Tibial nerve (tissue), 4 donors: ENCODE measurements around the gene FGB. TPM values are rescaled to one million over a fixed set of nuclear protein-coding genes. Genes with fewer than 3 reads are reported as not detected.
A peak's percentile ranks its signal among the peaks of the same experiment; 100 is the strongest.

Source experiments
- DNase-seq, 2 donors: peaks; one replicate each; pipeline ENCODE4 v3.0.0-alpha.2; 2019; ENCODE audit warnings: low spot score in 2 of 2
- H3K27ac ChIP-seq, 4 donors: fragments of 200-600 bp; sonication (generic) in 3 of 4; one replicate each; pipeline ENCODE4 v1.5.1; 2017 to 2019; ENCODE audit warnings: mild to moderate bottlenecking in 1 of 4
- H3K27me3 ChIP-seq, 2 donors: fragments of 200-600 bp; sonication (generic) in 1 of 2; one replicate each; pipeline versions ENCODE4 v1.5.1 to v1.6.0; 2017 to 2019
- H3K36me3 ChIP-seq, 3 donors: fragments of 200-600 bp; sonication (generic); one replicate each; pipeline ENCODE4 v1.5.1; 2018 to 2019
- H3K4me1 ChIP-seq, 4 donors: fragments of 200-600 bp; sonication (generic) in 3 of 4; one replicate each; pipeline ENCODE4 v1.5.1; 2017 to 2019
- H3K4me3 ChIP-seq, 4 donors: fragments of 200-600 bp; sonication (generic) in 3 of 4; one replicate each; pipeline ENCODE4 v1.5.1; 2017 to 2019; ENCODE audit warnings: mild to moderate bottlenecking in 1 of 4, moderate library complexity in 1 of 4
- H3K9me3 ChIP-seq, 4 donors: fragments of 200-600 bp; sonication (generic) in 3 of 4; one replicate each; pipeline ENCODE4 v1.5.1; 2017 to 2019
- EP300 ChIP-seq, 2 donors: sonication (generic); formaldehyde crosslinking; IDR thresholded peaks; one replicate each; pipeline ENCODE4 v1.6.1; 2017; ENCODE audit warnings: antibody characterized with exemption in 2 of 2, mild to moderate bottlenecking in 1 of 2
- POLR2A ChIP-seq, 2 donors: fragments of 450-650 bp; IDR thresholded peaks; one replicate each; pipeline ENCODE4 v1.6.1; 2017; ENCODE audit warnings: antibody characterized with exemption in 2 of 2, mild to moderate bottlenecking in 2 of 2, moderate library complexity in 2 of 2
- WGBS, 2 donors: methylation state at CpG; one replicate each; pipeline ENCODE4 v1.1.5; 2018; 5-methylcytosine and 5-hydroxymethylcytosine counted together
- total RNA-seq, 4 donors: library from RNA; depleted of rRNA; stranded (reverse); fragments of >200 nt; gene quantifications; one replicate each; pipeline ENCODE4 v1.1.0, GENCODE V29; 2016
- TF ChIP-seq, protein P1 (sequence below), 5 experiments: fragments of 200-600 bp in 3 of 5; fragments of 450-650 bp in 2 of 5; sonication (generic) in 3 of 5; IDR thresholded peaks; one replicate each; pipeline ENCODE4 v1.5.1; 2016 to 2019; ENCODE audit warnings: antibody characterized with exemption in 5 of 5, mild to moderate bottlenecking in 3 of 5, moderate library complexity in 2 of 5

The FGB gene
- total RNA-seq, result not detected

GRCh38 chr4:154562697-154563254 is at the start of gene FGB:
Gene FGB, plus strand, starts transcription at chr4:154563011. Its CDS starts 8 bp downstream, at chr4:154563019.
- H3K4me1 ChIP-seq, result no peaks in the 10 kb centered on the region
- H3K9me3 ChIP-seq, result no peaks in the 10 kb centered on the region

GRCh38 chr4:154516318-154517029 is 46.3 kb upstream of the FGB start:
- no peaks in the 10 kb centered on the region for H3K9me3 ChIP-seq
- H3K4me1 ChIP-seq, result peaks cover 0 to 22% (median 4%) of the 10 kb centered on the region in 4 donors
- TF ChIP-seq, protein P1, sequence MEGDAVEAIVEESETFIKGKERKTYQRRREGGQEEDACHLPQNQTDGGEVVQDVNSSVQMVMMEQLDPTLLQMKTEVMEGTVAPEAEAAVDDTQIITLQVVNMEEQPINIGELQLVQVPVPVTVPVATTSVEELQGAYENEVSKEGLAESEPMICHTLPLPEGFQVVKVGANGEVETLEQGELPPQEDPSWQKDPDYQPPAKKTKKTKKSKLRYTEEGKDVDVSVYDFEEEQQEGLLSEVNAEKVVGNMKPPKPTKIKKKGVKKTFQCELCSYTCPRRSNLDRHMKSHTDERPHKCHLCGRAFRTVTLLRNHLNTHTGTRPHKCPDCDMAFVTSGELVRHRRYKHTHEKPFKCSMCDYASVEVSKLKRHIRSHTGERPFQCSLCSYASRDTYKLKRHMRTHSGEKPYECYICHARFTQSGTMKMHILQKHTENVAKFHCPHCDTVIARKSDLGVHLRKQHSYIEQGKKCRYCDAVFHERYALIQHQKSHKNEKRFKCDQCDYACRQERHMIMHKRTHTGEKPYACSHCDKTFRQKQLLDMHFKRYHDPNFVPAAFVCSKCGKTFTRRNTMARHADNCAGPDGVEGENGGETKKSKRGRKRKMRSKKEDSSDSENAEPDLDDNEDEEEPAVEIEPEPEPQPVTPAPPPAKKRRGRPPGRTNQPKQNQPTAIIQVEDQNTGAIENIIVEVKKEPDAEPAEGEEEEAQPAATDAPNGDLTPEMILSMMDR (IDR thresholded peaks at IDR 0.05), result no peak
- TF ChIP-seq POLR2A (IDR thresholded peaks at IDR 0.05) (no peak), EP300 (IDR thresholded peaks at IDR 0.05) (no peak)
- no peak for DNase-seq
- H3K27ac ChIP-seq, result peak overlapping the region in 1 of 4 donors; percentile 30
- H3K36me3 ChIP-seq, result no peaks in the 10 kb centered on the region
- H3K27me3 ChIP-seq, result no peaks in the 10 kb centered on the region
- 3 to 10% methylated on average over 1 of the region's 1 CpG for WGBS, 2 donors
- no peak overlapping the region for H3K4me3 ChIP-seq

More at GRCh38 chr4:154562697-154563254, at the start of gene FGB:
- H3K4me3 ChIP-seq, result no peak within 1 kb of the TSS
- TF ChIP-seq POLR2A (IDR thresholded peaks at IDR 0.05) (no peak), EP300 (IDR thresholded peaks at IDR 0.05) (no peak)
- TF ChIP-seq, protein P1 (IDR thresholded peaks at IDR 0.05), result no peak
- DNase-seq, result no peak
- 73% methylated on average over 2 of the region's 2 CpGs for WGBS, 2 donors
- no peaks in the 10 kb centered on the region for H3K27me3 ChIP-seq
- H3K27ac ChIP-seq, result no peak within 1 kb of the TSS
- H3K36me3 ChIP-seq, result no peaks in the 10 kb centered on the region

GRCh38 chr4:154517591-154517990 is 45.2 kb upstream of the FGB start:
- Histone ChIP-seq H3K4me3 (no peak overlapping the region), H3K9me3 (no peaks in the 10 kb centered on the region), H3K36me3 (no peaks in the 10 kb centered on the region), H3K4me1 (peaks cover 0 to 22% (median 4%) of the 10 kb centered on the region in 4 donors), H3K27ac (no peak overlapping the region), H3K27me3 (no peaks in the 10 kb centered on the region)
- no peak for DNase-seq
- WGBS, 2 donors, result 49 to 65% methylated on average over 4 of the region's 4 CpGs
- TF ChIP-seq POLR2A (IDR thresholded peaks at IDR 0.05) (no peak), EP300 (IDR thresholded peaks at IDR 0.05) (no peak)
- TF ChIP-seq, protein P1 (IDR thresholded peaks at IDR 0.05), result no peak

DNA sequence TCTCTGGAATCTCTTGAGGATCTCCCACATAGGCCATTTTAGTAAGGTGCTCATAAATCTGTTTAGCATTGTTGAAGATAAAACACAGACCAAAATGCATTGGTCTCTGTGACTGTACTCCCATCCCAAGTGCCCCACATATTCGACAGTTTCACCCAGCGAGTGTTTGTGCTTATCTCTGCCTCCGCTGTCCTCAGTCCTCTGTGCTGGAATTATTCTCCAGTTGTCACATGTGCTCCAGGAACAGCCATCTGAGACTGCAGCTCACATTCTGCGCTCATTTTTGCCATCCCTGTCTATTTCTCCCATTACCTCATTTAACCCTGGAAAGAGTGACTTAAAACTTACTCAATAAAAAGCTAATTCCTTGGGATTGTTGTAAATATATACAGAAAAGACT is 43.6 kb upstream of the FGB start:
- H3K27ac ChIP-seq, result no peak overlapping the region
- 68 to 69% methylated on average over 4 of the region's 4 CpGs for WGBS, 2 donors
- no peaks in the 10 kb centered on the region for H3K9me3 ChIP-seq
- no peaks in the 10 kb centered on the region for H3K36me3 ChIP-seq
- no peak for DNase-seq
- no peak overlapping the region for H3K4me3 ChIP-seq
- peaks cover 0 to 22% (median 4%) of the 10 kb centered on the region in 4 donors for H3K4me1 ChIP-seq
- H3K27me3 ChIP-seq, result no peaks in the 10 kb centered on the region
- TF ChIP-seq, protein P1 (IDR thresholded peaks at IDR 0.05), result no peak
- TF ChIP-seq EP300 (IDR thresholded peaks at IDR 0.05), result no peak
- no peak for TF ChIP-seq POLR2A (IDR thresholded peaks at IDR 0.05)

- Histone ChIP-seq H3K27me3 (no peaks in the 10 kb centered on the region), H3K27ac (no peak overlapping the region), H3K4me3 (no peak overlapping the region), H3K4me1 (peaks cover 0 to 15% (median 0%) of the 10 kb centered on the region in 4 donors), H3K36me3 (no peaks in the 10 kb centered on the region), H3K9me3 (no peaks in the 10 kb centered on the region)
- DNase-seq, result no peak
- no peak for TF ChIP-seq EP300 (IDR thresholded peaks at IDR 0.05)
- TF ChIP-seq, protein P1 (IDR thresholded peaks at IDR 0.05), result no peak
- TF ChIP-seq POLR2A (IDR thresholded peaks at IDR 0.05), result no peak
Measured at GRCh38 chr4:154521607-154522006, 41.2 kb upstream of the FGB start.
